K562 (cell line): Measurements from ENCODE around the gene MICALL2. TPM values are rescaled to one million over a fixed set of nuclear protein-coding genes. Genes with fewer than 3 reads are reported as not detected.

Source experiments
- ARID2 ChIP-seq: fragments of 450-650 bp; IDR thresholded peaks from 2 replicates; pipeline ENCODE4 v1.6.1; 2017; ENCODE audit warnings: antibody characterized with exemption, mild to moderate bottlenecking
- CTBP1 ChIP-seq: fragments of 450-650 bp; IDR thresholded peaks from 2 replicates; pipeline ENCODE4 v1.6.1; 2016; ENCODE audit warnings: borderline replicate concordance
- FOXM1 ChIP-seq, 2 experiments: fragments of 450-650 bp in 1 of 2; sonication (generic) in 1 of 2; formaldehyde crosslinking in 1 of 2; IDR thresholded peaks; 2 replicates each; pipeline versions ENCODE4 v1.6.1 to v1.9.0; 2017 to 2022; ENCODE audit warnings: low read depth in 2 of 2, mild to moderate bottlenecking in 2 of 2, missing genetic modification reagents in 1 of 2, moderate library complexity in 1 of 2
- HCFC1 ChIP-seq: IDR thresholded peaks from 2 replicates; pipeline ENCODE4 v1.6.1; 2012; ENCODE audit warnings: low read depth, low read length, improper control_type of control experiment
- JUN ChIP-seq, 2 experiments: sonication (generic) in 1 of 2; formaldehyde crosslinking in 1 of 2; IDR thresholded peaks; 2 replicates each; pipeline versions ENCODE4 v1.6.1 to v1.8.0; 2012 to 2022; ENCODE audit warnings: borderline replicate concordance in 2 of 2, mild to moderate bottlenecking in 2 of 2, improper control_type of control experiment in 1 of 2, low read depth in 1 of 2, low read length in 1 of 2, missing genetic modification reagents in 1 of 2
- JUND ChIP-seq, 2 experiments: IDR thresholded peaks; 2 replicates in 1 of 2; 3 replicates in 1 of 2; pipeline ENCODE4 v1.6.1; 2011; ENCODE audit warnings: borderline replicate concordance in 2 of 2, low read depth in 2 of 2, low read length in 2 of 2, improper control_type of control experiment in 1 of 2, missing biosample characterization in 1 of 2, missing genetic modification characterization in 1 of 2, missing genetic modification reagents in 1 of 2
- MXI1 ChIP-seq: IDR thresholded peaks from 2 replicates; pipeline ENCODE4 v1.6.1; 2011; ENCODE audit warnings: low read depth, mild to moderate bottlenecking, improper control_type of control experiment, low read length
- NKRF ChIP-seq: fragments of 450-650 bp; IDR thresholded peaks from 2 replicates; pipeline ENCODE4 v1.6.1; 2016; ENCODE audit warnings: borderline replicate concordance
- PHF21A ChIP-seq: fragments of 450-650 bp; IDR thresholded peaks from 2 replicates; pipeline ENCODE4 v1.6.1; 2017; ENCODE audit warnings: low read depth, borderline replicate concordance
- PTTG1 ChIP-seq: fragments of 450-650 bp; IDR thresholded peaks from 2 replicates; pipeline ENCODE4 v1.6.1; 2016; ENCODE audit warnings: low read depth, mild to moderate bottlenecking, missing genetic modification characterization, missing compliant biosample characterization
- SP1 ChIP-seq: sonication (generic); formaldehyde crosslinking; IDR thresholded peaks from 2 replicates; pipeline ENCODE4 v1.8.1; 2022; ENCODE audit warnings: mild to moderate bottlenecking, missing genetic modification reagents
- SPI1 ChIP-seq: IDR thresholded peaks from 2 replicates; pipeline ENCODE4 v1.6.1; 2011; ENCODE audit warnings: low read depth, low read length, control low read depth, borderline replicate concordance
- ZBED1 ChIP-seq: IDR thresholded peaks from 2 replicates; pipeline ENCODE4 v1.6.1; 2014
- ZBTB5 ChIP-seq: fragments of 450-650 bp; IDR thresholded peaks from 2 replicates; pipeline ENCODE4 v1.6.1; 2017; ENCODE audit warnings: antibody characterized with exemption
- ZFP91 ChIP-seq: sonication (generic); formaldehyde crosslinking; IDR thresholded peaks from 2 replicates; pipeline ENCODE4 v1.8.0; 2022; ENCODE audit warnings: mild to moderate bottlenecking, missing genetic modification reagents
- ZKSCAN3 ChIP-seq: fragments of 250-450 bp; sonication (Bioruptor Pico); IDR thresholded peaks from 2 replicates; pipeline ENCODE4 v1.4.0; 2020
- ZNF263 ChIP-seq: sonication (generic); formaldehyde crosslinking; IDR thresholded peaks from 2 replicates; pipeline ENCODE4 v1.8.0; 2022; ENCODE audit warnings: mild to moderate bottlenecking, missing genetic modification reagents, borderline replicate concordance
- polyA plus RNA-seq, 8 experiments: library from polyadenylated mRNA; depleted of rRNA in 4 of 8; stranded (reverse) in 5 of 8; unstranded in 3 of 8; fragments of >200 nt; fragmentation: Nextera tagmentation in 2 of 8; fragmentation: Illumina TruSeq in 1 of 8; extraction: Ambion mirVana in 2 of 8; extraction: Trizol in 1 of 8; gene quantifications; 2 replicates each; pipeline versions ENCODE4 v1.2.1 to v1.2.3, GENCODE V29; 2011 to 2014; ENCODE audit warnings: inconsistent platforms in 1 of 8, missing spikeins in 1 of 8
- total RNA-seq, 7 experiments: library from RNA; depleted of rRNA in 6 of 7; stranded (reverse); fragments of >200 nt in 6 of 7; fragmentation: Illumina TruSeq in 2 of 7; extraction: Trizol in 2 of 7; gene quantifications; 2 replicates each; pipeline versions ENCODE4 v1.2.1 to v1.2.3, GENCODE V29; 2011 to 2021; ENCODE audit warnings: low replicate concordance in 1 of 7

MICALL2 gene
- total and polyA plus RNA-seq, 9 of the 15 experiments (the other 6 are each of a cell fraction or from before 2014, with no cell fraction given) = 1.8 to 103 (median 17.0) TPM

GRCh38 chr7:1473864-1474512, 14.7 kb upstream of the MICALL2 start (continued):
- TF ChIP-seq CTBP1 = peak; percentile 88
- peak; percentile 58; the same call in 1 of the 2 replicates for TF ChIP-seq MXI1
- TF ChIP-seq ZBED1 = 0 out of 2 replicates have a peak, but pooled peaks have one; percentile 22
- TF ChIP-seq ARID2 = peak; percentile 79
- TF ChIP-seq ZNF263 (CRISPR knock-in tag) = peak; percentile 100
- TF ChIP-seq HCFC1 = peak; percentile 28; the same call in 1 of the 2 replicates
- peak; percentile 52 for TF ChIP-seq JUND (IDR thresholded peaks at IDR 0.05; ENCODE audit: borderline replicate concordance, low read depth, low read length)
- TF ChIP-seq JUND (tag; IDR thresholded peaks at IDR 0.05; ENCODE audit: borderline replicate concordance, low read depth, low read length) = no peak; the same call in 2 of the 3 replicates
- TF ChIP-seq SPI1 = no peak
- TF ChIP-seq PHF21A = no peak
- peak; percentile 54; the same call in 1 of the 2 replicates for TF ChIP-seq JUN (IDR thresholded peaks at IDR 0.05; ENCODE audit: borderline replicate concordance, low read depth, low read length)
- TF ChIP-seq JUN (CRISPR knock-in tag; IDR thresholded peaks at IDR 0.05; ENCODE audit: borderline replicate concordance) = no peak
- TF ChIP-seq ZKSCAN3 (CRISPR knock-in tag) = no peak
- TF ChIP-seq ZFP91 (CRISPR knock-in tag) = peak; percentile 66; the same call in 1 of the 2 replicates
- peak; percentile 70 for TF ChIP-seq SP1 (CRISPR knock-in tag)
- TF ChIP-seq NKRF = 0 out of 2 replicates have a peak, but pooled peaks have one; percentile 52
- no peak for TF ChIP-seq PTTG1 (tag)
- TF ChIP-seq FOXM1 (IDR thresholded peaks at IDR 0.05; ENCODE audit: low read depth) = no peak
- peak; percentile 53; the same call in 1 of the 2 replicates for TF ChIP-seq FOXM1 (CRISPR knock-in tag; IDR thresholded peaks at IDR 0.05; ENCODE audit: low read depth)
- no peak for TF ChIP-seq ZBTB5
